Hematopoietic multipotent progenitor cell treated with erythropoietin and hydrocortisone succinate and interleukin-3 and kit ligand, for 4 days (in vitro differentiated cells): ENCODE results near the gene PARD6G.
"Not testable (repeated sequence)": the region's sequence is repeated elsewhere in the genome, so short reads cannot be mapped to it uniquely, and the experiment has no call there.

Source experiments
- DNase-seq: peaks from one replicate; pipeline ENCODE4 v3.0.0-alpha.2; 2015

The PARD6G gene

GRCh38 chr18:80239830-80240229, 7.5 kb downstream of the PARD6G start:
- no peak for DNase-seq

GRCh38 chr18:80238651-80239260, 8.6 kb downstream of the PARD6G start:
- no peak for DNase-seq

GRCh38 chr18:80237519-80237918, 9.8 kb downstream of the PARD6G start:
- not testable (repeated sequence) for DNase-seq

GRCh38 chr18:80234398-80234797, 12.9 kb downstream of the PARD6G start:
- no peak for DNase-seq

DNA sequence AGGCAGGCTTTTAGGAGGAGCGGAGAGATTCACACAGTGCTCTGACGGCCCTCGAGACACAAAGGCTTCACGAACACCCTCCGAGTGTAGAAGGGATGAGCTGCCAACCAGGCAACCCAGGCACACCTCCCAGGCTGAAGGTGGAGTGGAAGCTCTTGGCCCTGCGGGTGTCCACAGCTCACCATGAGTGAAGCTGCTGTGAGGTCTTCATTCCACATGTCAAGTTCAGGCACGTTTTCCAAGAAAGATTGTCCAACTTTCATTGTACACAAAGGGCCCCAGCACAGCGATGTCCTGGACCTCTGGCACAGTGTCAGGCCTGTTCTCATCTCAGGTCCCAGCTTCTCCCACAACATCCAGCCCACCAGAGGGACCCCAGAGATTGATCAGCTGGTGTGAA, 13.4 kb downstream of the PARD6G start:
- no peak for DNase-seq

DNA sequence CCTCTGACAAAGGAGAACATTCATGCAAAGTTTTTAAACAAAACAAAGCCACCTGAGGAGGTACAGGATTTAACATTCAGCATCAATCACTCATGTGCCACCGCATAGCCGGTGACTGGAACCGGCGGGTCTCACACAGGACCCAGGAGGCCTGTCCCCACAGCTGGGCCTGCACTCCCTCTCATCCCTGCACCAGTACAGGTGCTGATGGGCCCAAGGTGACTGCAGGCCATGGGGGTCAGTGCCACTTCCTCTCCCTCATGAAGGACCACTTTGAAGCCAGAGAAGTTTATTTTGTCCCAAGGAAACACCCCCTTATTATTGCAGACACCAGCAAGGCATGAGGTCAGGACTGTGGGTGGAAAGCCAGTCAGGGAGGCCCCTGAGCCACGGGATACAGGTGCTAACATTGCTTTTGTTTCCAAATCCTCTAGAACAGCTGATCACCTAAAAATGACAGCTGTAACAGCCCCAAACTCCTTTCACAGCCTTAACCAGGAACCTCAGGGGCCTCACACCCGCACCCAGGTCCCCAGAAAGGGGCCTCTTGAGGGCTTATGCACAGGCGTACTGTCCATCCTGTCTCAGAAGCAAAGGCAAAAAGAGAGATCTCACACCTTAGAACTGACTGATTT, 14.0 kb downstream of the PARD6G start:
- no peak for DNase-seq

- DNase-seq, result no peak
Observed at GRCh38 chr18:80232710-80233109, 14.6 kb downstream of the PARD6G start.

DNA sequence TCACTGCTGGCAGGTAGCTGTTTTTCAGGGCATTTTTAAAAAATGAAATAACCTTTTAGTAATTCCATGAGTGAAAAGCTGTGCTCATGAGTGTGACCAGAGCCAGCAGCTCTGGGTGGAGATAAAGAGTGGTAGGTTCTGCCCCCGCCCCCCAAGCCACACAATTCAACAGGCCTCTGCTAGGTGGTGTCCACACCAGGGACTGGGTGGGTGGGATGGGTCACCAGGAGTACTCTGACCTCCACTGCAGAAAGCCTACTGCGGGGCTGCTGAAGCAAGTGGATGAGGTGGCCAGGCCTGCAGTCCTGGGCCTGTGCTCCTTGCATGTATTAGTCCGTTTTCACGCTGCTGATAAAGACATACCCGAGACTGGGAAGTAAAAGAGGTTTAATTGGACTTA, 15.3 kb downstream of the PARD6G start:
- no peak for DNase-seq

DNA sequence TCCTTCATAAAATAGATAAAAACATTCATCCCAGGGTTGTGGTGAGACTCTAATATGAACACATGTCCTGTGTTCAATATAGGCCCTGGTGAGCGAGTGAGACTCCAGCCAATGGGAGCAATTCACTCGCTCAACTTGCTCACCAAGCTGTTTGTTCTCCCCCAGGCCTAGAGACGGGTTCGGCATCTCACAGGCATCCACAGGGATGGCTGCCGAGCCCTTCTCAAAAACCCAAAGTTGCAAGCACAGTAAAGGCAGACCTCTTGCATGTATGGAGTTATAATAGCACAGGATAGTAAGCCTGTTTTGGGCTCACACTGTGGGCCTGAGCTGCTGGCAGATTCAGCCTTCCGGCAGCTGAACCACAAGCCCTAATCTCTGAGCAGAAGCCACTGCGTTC, 15.7 kb downstream of the PARD6G start:
- DNase-seq, result no peak

DNA sequence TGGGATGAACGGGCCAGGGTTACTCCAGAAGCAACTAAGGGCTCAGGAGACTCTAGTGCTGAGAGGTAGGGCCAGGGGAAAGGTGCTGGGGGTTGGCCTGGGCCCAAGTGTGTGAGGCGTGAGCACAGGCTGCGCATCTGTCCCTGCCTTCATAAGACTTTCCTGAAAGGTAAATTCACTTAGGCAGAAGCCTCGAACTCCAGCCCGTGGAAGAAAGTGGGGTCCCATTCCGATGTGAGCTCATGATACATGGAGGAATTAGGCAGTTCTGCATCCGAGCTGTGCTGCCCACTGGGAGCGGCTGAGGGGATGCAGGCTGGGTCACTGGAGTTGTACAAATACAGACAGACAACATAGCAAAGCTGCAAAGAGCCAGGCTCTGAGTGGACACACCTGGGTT, 16.2 kb downstream of the PARD6G start:
- DNase-seq, result no peak

- no peak for DNase-seq
Observed at GRCh38 chr18:80229766-80230745, 17.3 kb downstream of the PARD6G start.

GRCh38 chr18:80229363-80229762, 18.0 kb downstream of the PARD6G start:
- no peak for DNase-seq

GRCh38 chr18:80228051-80228848, 19.1 kb downstream of the PARD6G start:
- no peak for DNase-seq

DNA sequence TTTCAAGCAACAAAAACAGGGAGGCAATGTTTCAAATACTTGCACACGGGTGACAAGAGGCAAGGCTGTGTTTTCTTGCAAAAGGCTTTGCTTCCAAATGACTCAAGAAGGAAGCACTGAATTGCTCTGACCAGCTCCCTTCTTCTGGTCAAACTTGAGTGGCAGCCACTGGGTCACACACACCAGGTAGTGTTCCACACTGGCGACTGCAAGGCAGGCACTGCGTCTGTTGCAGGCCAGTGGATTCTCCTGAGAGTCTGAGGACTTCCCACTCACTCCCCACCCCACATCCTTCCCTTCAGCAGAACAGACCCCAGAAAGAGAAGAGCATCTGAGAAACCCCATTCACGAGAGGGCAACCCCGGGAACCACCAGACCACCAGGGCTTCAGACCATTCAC, 19.8 kb downstream of the PARD6G start:
- DNase-seq, result no peak

- no peak for DNase-seq
Observed at GRCh38 chr18:80225685-80226084, 21.6 kb downstream of the PARD6G start.

- DNase-seq, result no peak
Observed at GRCh38 chr18:80223581-80224148, 23.6 kb downstream of the PARD6G start.

DNA sequence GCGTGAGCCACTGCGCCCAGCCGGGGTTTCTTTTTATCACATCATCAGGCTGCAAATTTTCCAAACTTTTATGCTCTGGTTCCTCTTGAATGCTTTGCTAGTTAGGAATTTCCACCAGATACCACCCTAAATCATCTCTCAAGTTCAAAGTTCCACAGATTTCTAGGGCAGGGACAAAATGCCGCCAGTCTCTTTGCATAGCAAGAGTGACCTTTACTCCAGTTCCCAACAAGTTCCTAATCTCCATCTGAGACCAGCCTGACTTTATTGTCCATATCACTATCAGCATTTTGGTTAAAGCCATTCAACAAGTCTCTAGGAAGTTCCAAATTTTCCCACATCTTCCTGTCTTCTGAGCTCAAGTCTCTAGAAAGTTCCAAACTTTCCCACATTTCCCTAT, 27.8 kb downstream of the PARD6G start:
- DNase-seq, result not testable (repeated sequence)

DNA sequence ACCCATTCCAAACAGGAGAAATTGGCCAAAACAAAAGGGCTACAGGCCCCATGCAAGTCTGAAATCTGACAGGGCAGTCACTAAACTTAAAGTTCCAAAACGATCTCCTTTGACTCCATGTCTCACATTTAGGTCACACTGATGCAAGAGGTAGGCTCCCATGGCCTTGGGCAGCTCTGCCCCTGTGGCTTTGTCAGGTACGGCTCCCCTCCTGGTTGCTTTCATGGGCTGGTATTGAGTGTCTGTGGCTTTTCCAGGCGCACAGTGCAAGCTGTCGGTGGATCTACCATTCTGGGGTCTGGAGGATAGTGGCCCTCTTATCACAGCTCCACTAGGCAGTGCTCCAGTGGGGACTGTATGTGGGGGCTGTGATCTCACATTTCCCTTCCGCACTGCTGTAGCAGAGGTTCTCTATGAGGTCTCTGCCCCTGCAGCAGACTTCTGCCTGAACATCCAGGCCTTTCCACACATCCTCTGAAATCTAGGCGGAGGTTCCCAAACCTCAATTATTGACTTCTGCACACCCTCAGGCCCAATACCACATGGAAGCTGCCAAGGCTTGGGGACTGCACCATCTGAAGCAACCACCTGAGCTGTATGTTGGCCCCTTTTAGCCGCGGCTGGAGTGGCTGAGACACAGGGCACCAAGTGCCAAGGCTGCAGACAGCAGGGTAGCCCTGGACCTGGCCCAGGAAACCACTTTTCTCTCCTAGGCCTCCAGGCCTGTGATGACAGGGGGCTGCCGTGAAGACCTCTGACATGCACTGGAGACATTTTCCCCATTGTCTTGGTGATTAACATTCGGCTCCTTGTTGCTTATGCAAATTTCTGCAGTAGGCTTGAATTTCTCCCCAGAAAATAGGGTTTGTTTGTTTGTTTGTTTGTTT, 28.7 kb downstream of the PARD6G start:
- no peak for DNase-seq

GRCh38 chr18:80213182-80213581, 34.1 kb downstream of the PARD6G start:
- no peak for DNase-seq

- no peak for DNase-seq
Observed at GRCh38 chr18:80210312-80211083, 36.8 kb downstream of the PARD6G start.

DNA sequence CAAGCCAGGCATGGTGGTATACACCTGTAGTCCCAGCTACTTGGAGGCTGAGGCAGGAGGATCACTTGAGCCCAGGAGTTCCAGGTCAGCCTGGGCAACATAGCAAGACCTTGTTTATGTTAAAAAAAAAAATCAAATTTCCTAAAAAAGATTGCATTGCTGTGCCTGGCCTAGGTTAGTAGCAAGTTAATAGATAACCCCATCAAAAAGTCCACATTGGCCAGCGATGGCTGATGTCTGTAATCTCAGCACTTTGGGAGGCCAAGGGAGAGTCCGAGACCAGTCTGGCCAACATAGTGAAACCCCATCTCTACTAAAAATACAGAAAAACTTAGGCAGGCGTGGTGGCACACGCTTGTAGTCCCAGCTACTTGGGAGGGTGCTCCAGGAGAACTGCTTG, 38.7 kb downstream of the PARD6G start:
- DNase-seq, result no peak
